Sigmoid colon (tissue), 3 donors: ENCODE results near the gene ZP1.

ENCODE experiments used
- POLR2A ChIP-seq, 2 donors: fragments of 450-650 bp; IDR thresholded peaks; one replicate each; pipeline ENCODE4 v1.6.1; 2016; ENCODE audit warnings: antibody characterized with exemption in 2 of 2, mild to moderate bottlenecking in 2 of 2, moderate library complexity in 2 of 2
- TF ChIP-seq, protein P1 (sequence below), 4 experiments: fragments of 450-650 bp in 3 of 4; fragments of 200-600 bp in 1 of 4; IDR thresholded peaks; one replicate each; pipeline ENCODE4 v1.5.1; 2016 to 2019; ENCODE audit warnings: antibody characterized with exemption in 4 of 4, mild to moderate bottlenecking in 3 of 4, moderate library complexity in 2 of 4

- TF ChIP-seq, protein P1, sequence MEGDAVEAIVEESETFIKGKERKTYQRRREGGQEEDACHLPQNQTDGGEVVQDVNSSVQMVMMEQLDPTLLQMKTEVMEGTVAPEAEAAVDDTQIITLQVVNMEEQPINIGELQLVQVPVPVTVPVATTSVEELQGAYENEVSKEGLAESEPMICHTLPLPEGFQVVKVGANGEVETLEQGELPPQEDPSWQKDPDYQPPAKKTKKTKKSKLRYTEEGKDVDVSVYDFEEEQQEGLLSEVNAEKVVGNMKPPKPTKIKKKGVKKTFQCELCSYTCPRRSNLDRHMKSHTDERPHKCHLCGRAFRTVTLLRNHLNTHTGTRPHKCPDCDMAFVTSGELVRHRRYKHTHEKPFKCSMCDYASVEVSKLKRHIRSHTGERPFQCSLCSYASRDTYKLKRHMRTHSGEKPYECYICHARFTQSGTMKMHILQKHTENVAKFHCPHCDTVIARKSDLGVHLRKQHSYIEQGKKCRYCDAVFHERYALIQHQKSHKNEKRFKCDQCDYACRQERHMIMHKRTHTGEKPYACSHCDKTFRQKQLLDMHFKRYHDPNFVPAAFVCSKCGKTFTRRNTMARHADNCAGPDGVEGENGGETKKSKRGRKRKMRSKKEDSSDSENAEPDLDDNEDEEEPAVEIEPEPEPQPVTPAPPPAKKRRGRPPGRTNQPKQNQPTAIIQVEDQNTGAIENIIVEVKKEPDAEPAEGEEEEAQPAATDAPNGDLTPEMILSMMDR (IDR thresholded peaks at IDR 0.05): peak; percentile 73 to 89 (median 88)
- no peak for TF ChIP-seq POLR2A (IDR thresholded peaks at IDR 0.05)
These were observed 36.2 kb upstream of the ZP1 start for GRCh38 chr11:60831143-60831500.
